H9 (cell line): ENCODE data around the gene TNNT1. TPM values are rescaled to one million over a fixed set of nuclear protein-coding genes. Genes with fewer than 3 reads are reported as not detected.

Source experiments
- DNase-seq: peaks from one replicate; pipeline ENCODE4 v3.0.0-alpha.2; 2017
- H2AFZ ChIP-seq: one replicate; pipeline ENCODE4 v1.6.1; 2013; ENCODE audit warnings: mild to moderate bottlenecking, low read length, control low read depth, moderate library complexity
- H2AK5ac ChIP-seq: 2 replicates; pipeline ENCODE4 v1.6.1; 2013; ENCODE audit warnings: low read length, control low read depth, mixed read lengths; ENCODE audit not compliant: insufficient read length
- H2BK120ac ChIP-seq: one replicate; pipeline ENCODE4 v1.6.1; 2013; ENCODE audit warnings: low read depth, mild to moderate bottlenecking, low read length, control low read depth, inconsistent platforms; ENCODE audit not compliant: poor library complexity, severe bottlenecking
- H2BK12ac ChIP-seq: 2 replicates; pipeline ENCODE4 v1.6.1; 2013; ENCODE audit warnings: low read length, control low read depth, mixed read lengths, low read depth; ENCODE audit not compliant: insufficient read length
- H2BK15ac ChIP-seq: 2 replicates; pipeline ENCODE4 v1.6.1; 2013; ENCODE audit warnings: low read depth, low read length, control low read depth
- H2BK20ac ChIP-seq: one replicate; pipeline ENCODE4 v1.6.1; 2013; ENCODE audit warnings: low read depth, mild to moderate bottlenecking, low read length, control low read depth, inconsistent platforms; ENCODE audit not compliant: poor library complexity, severe bottlenecking
- H2BK5ac ChIP-seq: 2 replicates; pipeline ENCODE4 v1.6.1; 2013; ENCODE audit warnings: low read length, control low read depth, mixed read lengths; ENCODE audit not compliant: insufficient read length
- H3K14ac ChIP-seq: 2 replicates; pipeline ENCODE4 v1.6.1; 2013; ENCODE audit warnings: low read length, control low read depth; ENCODE audit not compliant: insufficient read depth
- H3K18ac ChIP-seq: 2 replicates; pipeline ENCODE4 v1.6.1; 2013; ENCODE audit warnings: low read depth, mild to moderate bottlenecking, mixed read lengths, low read length, control low read depth; ENCODE audit not compliant: insufficient read length
- H3K23ac ChIP-seq: 2 replicates; pipeline ENCODE4 v1.6.1; 2013; ENCODE audit warnings: low read length, control low read depth, mixed read lengths, low read depth; ENCODE audit not compliant: insufficient read length
- H3K23me2 ChIP-seq: 2 replicates; pipeline ENCODE4 v1.6.1; 2013; ENCODE audit warnings: low read depth, mild to moderate bottlenecking, mixed read lengths, low read length, control low read depth; ENCODE audit not compliant: insufficient read length, poor library complexity, severe bottlenecking
- H3K27ac ChIP-seq: 2 replicates; pipeline ENCODE4 v1.5.1; 2013; ENCODE audit warnings: low read length, control low read depth, mixed read lengths, low read depth; ENCODE audit not compliant: insufficient read length
- H3K27me3 ChIP-seq: 2 replicates; pipeline ENCODE4 v1.6.1; 2013; ENCODE audit warnings: low read length, control low read depth, inconsistent platforms; ENCODE audit not compliant: insufficient read depth
- H3K4ac ChIP-seq: 2 replicates; pipeline ENCODE4 v1.6.1; 2013; ENCODE audit warnings: low read depth, mild to moderate bottlenecking, control low read depth, inconsistent platforms, low read length, moderate library complexity
- H3K4me1 ChIP-seq: 2 replicates; pipeline ENCODE4 v1.6.1; 2013; ENCODE audit warnings: low read length, control low read depth, inconsistent platforms; ENCODE audit not compliant: insufficient read depth
- H3K4me2 ChIP-seq: 2 replicates; pipeline ENCODE4 v1.6.1; 2013; ENCODE audit warnings: low read length, control low read depth, mixed read lengths; ENCODE audit not compliant: insufficient read length, insufficient read depth
- H3K56ac ChIP-seq: 2 replicates; pipeline ENCODE4 v1.6.1; 2013; ENCODE audit warnings: low read depth, mild to moderate bottlenecking, mixed read lengths, low read length, control low read depth; ENCODE audit not compliant: insufficient read length
- H3K79me1 ChIP-seq: 2 replicates; pipeline ENCODE4 v1.6.1; 2013; ENCODE audit warnings: low read depth, mild to moderate bottlenecking, moderate library complexity, low read length, control low read depth, inconsistent platforms; ENCODE audit not compliant: insufficient read depth, poor library complexity, severe bottlenecking
- H3K79me2 ChIP-seq: 2 replicates; pipeline ENCODE4 v1.6.1; 2013; ENCODE audit warnings: low read length, control low read depth, inconsistent platforms; ENCODE audit not compliant: insufficient read depth
- H3K9ac ChIP-seq: 2 replicates; pipeline ENCODE4 v1.6.1; 2013; ENCODE audit warnings: low read length, control low read depth, mixed read lengths; ENCODE audit not compliant: insufficient read length; ENCODE audit errors: extremely low read depth
- H3K9me3 ChIP-seq: one replicate; pipeline ENCODE4 v1.6.1; 2013; ENCODE audit warnings: low read depth, low read length, inconsistent platforms; ENCODE audit not compliant: control insufficient read depth
- H3T11ph ChIP-seq: one replicate; pipeline ENCODE4 v1.6.1; 2013; ENCODE audit warnings: mild to moderate bottlenecking, low read length, control low read depth, inconsistent platforms
- H4K20me1 ChIP-seq: one replicate; pipeline ENCODE4 v1.6.1; 2013; ENCODE audit not compliant: control insufficient read depth, insufficient read length, insufficient read depth
- H4K5ac ChIP-seq: 2 replicates; pipeline ENCODE4 v1.6.1; 2013; ENCODE audit warnings: low read depth, mild to moderate bottlenecking, mixed read lengths, low read length, control low read depth; ENCODE audit not compliant: insufficient read length
- H4K8ac ChIP-seq: replicated peaks from 2 replicates; pipeline ENCODE4 v1.6.1; 2013; ENCODE audit warnings: low read length, control low read depth, mixed read lengths, low read depth; ENCODE audit not compliant: insufficient read length
- H4K91ac ChIP-seq: 2 replicates; pipeline ENCODE4 v1.6.1; 2013; ENCODE audit warnings: low read depth, mild to moderate bottlenecking, moderate library complexity, mixed read lengths, low read length, control low read depth; ENCODE audit not compliant: insufficient read length
- H3K27ac Mint-ChIP-seq, 3 experiments: 2 replicates in 2 of 3; 3 replicates in 1 of 3; pipeline ENCODE4 v1.8.0; 2020 to 2021; ENCODE audit warnings: mixed read lengths in 3 of 3, mild to moderate bottlenecking in 1 of 3, moderate library complexity in 1 of 3
- H3K27me3 Mint-ChIP-seq: 2 replicates; pipeline ENCODE4 v1.8.0; 2021; ENCODE audit warnings: low read depth, mild to moderate bottlenecking, moderate library complexity, mixed read lengths
- H3K36me3 Mint-ChIP-seq, 3 experiments: 2 replicates in 2 of 3; 3 replicates in 1 of 3; pipeline ENCODE4 v1.8.0; 2020 to 2021; ENCODE audit warnings: low read depth in 3 of 3, mixed read lengths in 3 of 3; ENCODE audit not compliant: insufficient read depth in 1 of 3
- H3K4me1 Mint-ChIP-seq, 2 experiments: 2 replicates each; pipeline ENCODE4 v1.8.0; 2020; ENCODE audit warnings: mixed read lengths in 2 of 2
- H3K4me3 Mint-ChIP-seq, 2 experiments: 2 replicates in 1 of 2; 3 replicates in 1 of 2; pipeline ENCODE4 v1.8.0; 2020 to 2021; ENCODE audit warnings: mild to moderate bottlenecking in 2 of 2, mixed read lengths in 2 of 2, moderate library complexity in 1 of 2
- H3K9me3 Mint-ChIP-seq, 2 experiments: 2 replicates in 1 of 2; 3 replicates in 1 of 2; pipeline ENCODE4 v1.8.0; 2020; ENCODE audit warnings: mild to moderate bottlenecking in 2 of 2, mixed read lengths in 2 of 2, moderate library complexity in 1 of 2
- CTCF ChIP-seq: fragments of 200-600 bp; sonication (generic); conservative IDR thresholded peaks from 3 replicates; pipeline ENCODE4 v1.8.0; 2021; ENCODE audit warnings: antibody characterized with exemption, mild to moderate bottlenecking
- WGBS: extraction: QIAGEN DNeasy Blood & Tissue Kit; methylation state at CpG from one replicate; pipeline ENCODE4 v1.1.7; 2013; ENCODE audit warnings: missing lambda C conversion rate, low lambda C conversion rate, mixed read lengths; ENCODE audit not compliant: insufficient read length; ENCODE audit errors: extremely low coverage; 5-methylcytosine and 5-hydroxymethylcytosine counted together
- total RNA-seq: library from RNA; stranded (reverse); gene quantifications from 2 replicates; pipeline ENCODE4 v1.2.1, GENCODE V29; 2021

Gene TNNT1
- total RNA-seq, 1 experiment from 2014 or later = 127 TPM

GRCh38 chr19:55141696-55142095 is 7.3 kb downstream of the TNNT1 start:
- no peak overlapping the region for H3K14ac ChIP-seq
- H3K23ac ChIP-seq = no peak overlapping the region
- no peak overlapping the region for H4K5ac ChIP-seq
- no peaks in the 10 kb centered on the region for H3K79me2 ChIP-seq
- H3K9me3 ChIP-seq = no peaks in the 10 kb centered on the region
- H2AK5ac ChIP-seq = no peak overlapping the region
- H2BK120ac ChIP-seq = no peak overlapping the region
- Mint-ChIP-seq H3K9me3 (no peaks in the 10 kb centered on the region), H3K27me3 (peaks cover 2% of the 10 kb centered on the region; the same call in 1 of the 2 replicates), H3K4me1 (peaks cover 9 to 28% of the 10 kb centered on the region in 2 experiments), H3K27ac (no peak overlapping the region), H3K4me3 (peak overlapping the region in 1 of 2 experiments; percentile 32; a peak in 2 of 5 replicates), H3K36me3 (peaks cover 16 to 53% (median 30%) of the 10 kb centered on the region in 3 experiments)
- H2BK12ac ChIP-seq = no peak overlapping the region
- peaks cover 3% of the 10 kb centered on the region for H3K79me1 ChIP-seq
- H4K91ac ChIP-seq = no peak overlapping the region
- H3K4ac ChIP-seq = no peak overlapping the region
- no peaks in the 10 kb centered on the region for H3K23me2 ChIP-seq
- H3K9ac ChIP-seq = no peak overlapping the region
- H2BK15ac ChIP-seq = no peak overlapping the region
- peak; percentile 55 for DNase-seq
- no peaks in the 10 kb centered on the region for H3K27me3 ChIP-seq
- H2BK5ac ChIP-seq = no peak overlapping the region
- H2BK20ac ChIP-seq = no peak overlapping the region
- H3K27ac ChIP-seq = no peak overlapping the region
- no peaks in the 10 kb centered on the region for H4K20me1 ChIP-seq
- no peak overlapping the region for H3K18ac ChIP-seq
- no peak overlapping the region for H3K4me2 ChIP-seq
- no peaks in the 10 kb centered on the region; the same call in 1 of the 2 replicates for H3K4me1 ChIP-seq
- no CpG with 5 or more reads among the region's 21 CpGs for WGBS
- no peak overlapping the region for H3T11ph ChIP-seq
- no peak overlapping the region for H4K8ac ChIP-seq
- H2AFZ ChIP-seq = no peak overlapping the region
- TF ChIP-seq CTCF = no peak
- H3K56ac ChIP-seq = no peak overlapping the region
